Measurements from ENCODE around the gene TGFBI. TPM values are rescaled to one million over a fixed set of nuclear protein-coding genes. Genes with fewer than 3 reads are reported as not detected.

The TGFBI gene
- total and polyA plus RNA-seq, 9 of the 15 experiments (the other 6 are each of a cell fraction or from before 2014, with no cell fraction given), result 0.05 to 0.62 (median 0.08) TPM; not detected in 6

GRCh38 chr5:136082390-136083193 is 53.8 kb downstream of the TGFBI start (continued):
- no peak for TF ChIP-seq CHD7 (IDR thresholded peaks at IDR 0.05; ENCODE audit: low read depth, low read length)
- TF ChIP-seq USF2 (CRISPR knock-in tag; IDR thresholded peaks at IDR 0.05), result no peak
- TF ChIP-seq DIDO1 (tag; IDR thresholded peaks at IDR 0.05; ENCODE audit: low read depth), result no peak
- no peak for TF ChIP-seq ZNF318 (IDR thresholded peaks at IDR 0.05; ENCODE audit: borderline replicate concordance in 1 of 2, low read depth in 1 of 2)
- TF ChIP-seq TBL1XR1 (IDR thresholded peaks at IDR 0.05; ENCODE audit: low read length in 2 of 2), result no peak
